Sciatic nerve (tissue), 2 donors: ENCODE results near the gene CFAP298. TPM values are rescaled to one million over a fixed set of nuclear protein-coding genes. Genes with fewer than 3 reads are reported as not detected.
"Not testable (repeated sequence)": the region's sequence is repeated elsewhere in the genome, so short reads cannot be mapped to it uniquely, and the experiment has no call there.

Experiments
- ATAC-seq: fragments of 200-7000 bp; cut with Tn5 transposase; one replicate; pipeline ENCODE4 v1.9.1; 2020; ENCODE audit warnings: mild to moderate bottlenecking, moderate library complexity
- DNase-seq: peaks from one replicate; pipeline ENCODE4 v3.0.0-alpha.2; 2020; ENCODE audit warnings: low spot score
- intact Hi-C: fragments of 100-400 bp; cut with DNase I; formaldehyde crosslinking; loops from one replicate; pipeline ENCODE4 v1.14.2; 2022
- total RNA-seq: library from RNA; stranded (reverse); fragmentation: NEBNext Ultra II Directional; extraction: Animal tissue kit (Norgen Biotek cat#: 25700); gene quantifications from one replicate; pipeline ENCODE4 v1.2.1, GENCODE V29; 2021
- donor health status: DM: no; HTN: no; CAD: no.
- donor health status: DM: no; HTN: no; CAD: no.

CFAP298 gene, protein sequence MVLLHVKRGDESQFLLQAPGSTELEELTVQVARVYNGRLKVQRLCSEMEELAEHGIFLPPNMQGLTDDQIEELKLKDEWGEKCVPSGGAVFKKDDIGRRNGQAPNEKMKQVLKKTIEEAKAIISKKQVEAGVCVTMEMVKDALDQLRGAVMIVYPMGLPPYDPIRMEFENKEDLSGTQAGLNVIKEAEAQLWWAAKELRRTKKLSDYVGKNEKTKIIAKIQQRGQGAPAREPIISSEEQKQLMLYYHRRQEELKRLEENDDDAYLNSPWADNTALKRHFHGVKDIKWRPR
- 27.4 TPM for total RNA-seq

DNA sequence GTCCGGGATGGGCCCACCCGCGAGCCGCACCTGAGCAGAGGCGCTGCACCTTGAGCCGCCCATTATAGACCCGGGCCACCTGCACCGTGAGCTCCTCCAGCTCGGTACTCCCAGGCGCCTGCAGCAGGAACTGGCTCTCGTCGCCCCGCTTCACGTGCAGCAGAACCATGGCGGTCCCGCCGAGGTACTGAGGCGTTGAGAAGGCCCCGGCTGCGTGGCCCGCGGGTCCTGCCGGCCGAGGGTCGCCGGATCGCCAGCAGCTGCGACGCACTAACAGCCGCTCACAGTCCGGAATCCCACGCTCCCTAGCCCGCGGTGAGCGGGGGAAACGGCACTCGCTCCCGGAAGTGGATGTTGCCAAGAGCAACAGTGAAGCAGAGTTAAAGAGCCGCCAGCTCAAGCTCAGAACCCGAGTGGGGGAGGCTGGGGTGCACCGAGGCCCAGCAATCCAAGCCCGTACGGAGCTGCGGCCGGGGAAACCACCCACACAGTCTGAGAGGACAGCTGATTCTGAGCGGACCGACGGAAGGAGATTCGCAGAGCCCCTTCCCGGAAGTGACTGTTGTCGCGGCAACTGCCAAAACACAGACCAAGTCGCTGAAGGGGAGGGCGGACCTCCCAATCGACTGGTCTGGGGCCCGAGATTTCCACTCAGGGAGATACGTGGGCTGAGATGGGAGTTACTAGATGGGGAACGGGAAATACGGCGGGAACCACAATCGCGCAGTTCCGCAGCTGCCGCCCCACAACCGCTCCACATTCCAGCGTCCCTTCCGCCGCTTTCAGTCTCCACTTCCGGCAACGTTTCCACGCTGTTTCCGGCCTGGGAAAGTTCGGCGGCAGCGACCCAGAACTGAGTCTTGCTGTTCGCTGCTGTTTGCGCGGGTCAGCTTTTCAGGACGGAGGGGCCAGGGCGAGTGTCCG is at the start of gene CFAP298:
Gene CFAP298, minus strand, starts transcription at position 303 of the 924 bp plus-strand sequence. Its CDS starts 134 bp downstream, at position 169.
- ATAC-seq (peak; percentile 96), DNase-seq (peak; percentile 90)
- intact Hi-C loops, result no loop called here

DNA sequence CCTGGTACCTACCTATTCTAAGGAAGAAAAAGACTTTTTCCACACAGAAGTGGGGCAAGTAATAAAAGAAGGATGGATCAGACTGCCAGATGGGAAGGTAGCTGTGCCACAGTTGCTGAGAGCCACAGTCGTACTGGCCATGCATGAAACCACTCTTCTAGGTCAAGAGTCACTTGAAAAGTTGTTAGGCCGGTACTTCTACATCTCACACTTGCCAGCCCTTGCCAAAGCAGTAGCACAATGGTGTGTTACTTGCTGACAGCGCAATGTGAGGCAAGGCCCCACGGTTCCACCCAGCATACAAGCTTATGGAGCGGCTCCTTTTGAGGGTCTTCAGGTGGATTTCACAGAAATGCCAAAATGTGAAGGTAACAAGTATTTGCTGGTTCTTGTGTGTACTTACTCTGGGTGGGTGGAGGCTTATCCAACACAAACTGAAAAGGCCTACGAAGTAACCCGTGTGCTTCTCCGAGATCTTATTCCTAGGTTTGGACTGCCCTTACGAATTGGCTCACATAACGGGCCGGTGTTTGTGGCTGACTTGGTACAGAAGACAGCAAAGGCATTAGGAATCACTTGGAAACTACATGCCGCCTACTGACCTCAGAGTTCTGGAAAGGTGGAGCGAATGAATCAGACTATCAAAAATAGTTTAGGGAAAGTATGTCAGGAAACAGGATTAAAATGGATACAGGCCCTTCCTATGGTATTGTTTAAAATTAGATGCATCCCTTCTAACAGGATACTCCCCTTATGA is 49.0 kb upstream of the CFAP298 start:
- ATAC-seq, DNase-seq, intact Hi-C loops: not testable (repeated sequence)

DNA sequence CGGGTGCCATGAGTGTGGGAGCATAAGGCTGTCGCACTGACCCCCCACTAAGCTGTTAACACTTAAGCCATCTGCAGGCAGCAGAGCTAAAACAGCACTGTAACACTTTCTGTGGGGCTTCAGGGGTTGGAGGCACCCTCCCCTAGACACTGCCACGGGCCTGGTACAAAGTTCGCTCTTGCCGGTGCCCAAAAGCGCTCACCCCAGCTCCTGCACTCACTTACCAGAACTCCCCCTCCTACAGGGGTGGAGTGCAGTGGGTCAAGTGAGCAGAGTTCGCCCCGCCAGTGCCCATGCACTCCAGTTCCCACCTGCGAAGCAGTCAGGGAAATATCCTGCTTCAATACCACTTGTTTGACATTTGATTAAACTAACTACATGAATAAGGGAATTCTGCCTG is 46.3 kb upstream of the CFAP298 start:
- no peak for ATAC-seq
- intact Hi-C loops, result no loop called here

DNA sequence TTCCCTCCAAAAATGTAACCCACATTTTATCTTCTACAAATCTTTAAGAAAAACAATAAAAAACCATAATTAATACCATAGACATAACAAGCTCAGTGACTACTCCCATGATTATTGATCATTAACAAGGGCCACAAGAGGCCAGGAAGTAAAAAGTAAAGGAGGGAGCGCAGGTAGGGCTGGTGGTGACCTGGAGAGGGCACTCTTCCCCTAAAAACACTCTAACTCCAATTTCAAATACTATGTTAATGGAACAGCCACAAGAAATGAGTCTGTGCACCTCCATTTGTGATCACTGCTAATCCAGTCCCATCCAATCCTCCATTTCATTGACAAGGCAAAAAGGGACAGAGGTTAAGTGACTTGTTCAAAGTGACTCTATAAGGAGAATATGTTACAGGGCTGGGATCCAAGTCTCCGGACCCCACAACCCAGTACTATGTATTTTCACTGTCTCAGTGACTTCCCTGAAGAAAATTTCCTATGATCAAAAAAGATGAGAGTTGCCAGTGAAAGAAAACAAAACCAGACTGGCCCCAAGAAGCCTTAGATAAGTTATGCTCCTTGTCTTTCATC is 41.2 kb upstream of the CFAP298 start:
- ATAC-seq, result no peak
- intact Hi-C loops, result no loop called here

More for the DNA sequence above, 46.3 kb upstream of the CFAP298 start:
- no peak for DNase-seq

DNA sequence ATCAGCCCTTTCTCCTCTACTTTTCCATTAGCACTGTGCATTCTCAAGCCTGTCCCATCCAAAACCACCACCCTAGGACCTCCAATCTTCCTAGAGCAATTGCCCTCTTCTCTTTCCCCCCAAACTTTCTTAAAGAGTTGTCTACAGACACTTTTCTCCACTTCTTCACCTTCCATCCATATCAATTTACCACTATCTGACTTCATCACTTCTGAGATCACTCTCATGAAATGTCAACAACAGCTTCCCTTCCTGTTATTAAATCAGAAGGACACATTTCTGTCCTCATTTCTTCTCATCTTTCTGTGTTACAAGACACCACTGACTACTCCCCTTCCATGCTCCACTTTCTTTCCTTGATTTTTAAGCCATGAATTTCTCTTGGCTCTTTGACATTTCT is 36.0 kb upstream of the CFAP298 start:
- no peak for ATAC-seq
- DNase-seq, result no peak
- intact Hi-C loops, result no loop called here

More for the DNA sequence above, 41.2 kb upstream of the CFAP298 start:
- no peak for DNase-seq

DNA sequence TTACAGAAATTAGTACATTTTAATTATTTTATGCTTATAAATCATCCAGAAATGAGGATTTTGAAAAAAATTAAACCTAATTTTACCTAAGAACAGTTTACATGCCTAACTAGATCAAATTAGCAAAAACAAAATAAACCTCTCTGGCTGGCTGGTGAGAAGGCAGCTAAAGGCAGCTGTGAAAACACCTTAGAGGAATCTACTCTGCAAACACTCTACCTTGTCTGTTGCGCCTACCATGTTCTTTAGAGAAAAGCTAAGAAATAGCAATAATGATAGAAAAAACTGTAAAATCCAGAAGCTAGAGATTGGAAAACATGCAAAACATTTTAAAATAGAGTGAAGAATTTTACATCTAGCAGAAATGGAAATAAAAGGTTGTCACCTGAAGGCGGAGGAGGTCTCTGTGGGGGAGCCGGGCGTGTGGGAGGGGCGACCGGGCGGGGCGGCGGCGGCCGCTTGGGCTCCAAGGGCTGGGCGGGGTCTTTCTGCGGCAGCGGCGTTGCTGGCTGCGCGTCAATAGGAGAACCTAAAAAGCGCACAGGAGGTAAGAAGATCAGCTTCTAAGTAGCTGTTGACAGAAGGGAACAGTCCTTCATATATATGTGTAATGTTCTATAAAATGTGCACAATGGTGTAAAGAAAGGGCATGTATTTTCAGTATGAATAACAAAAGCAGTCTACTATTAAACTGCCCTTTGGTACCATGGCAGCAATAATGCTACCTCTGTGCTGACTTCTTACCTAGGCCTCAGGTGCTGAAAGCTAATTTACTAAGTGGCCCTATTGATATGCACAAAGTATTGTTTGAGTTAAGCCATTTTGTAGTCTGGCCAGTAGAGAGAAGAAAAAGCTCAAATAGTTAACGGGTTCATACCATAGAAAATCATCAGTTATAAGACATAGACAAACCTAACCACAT is 33.3 kb upstream of the CFAP298 start:
- DNase-seq, result no peak
- no peak for ATAC-seq
- intact Hi-C loops, result no loop called here

DNA sequence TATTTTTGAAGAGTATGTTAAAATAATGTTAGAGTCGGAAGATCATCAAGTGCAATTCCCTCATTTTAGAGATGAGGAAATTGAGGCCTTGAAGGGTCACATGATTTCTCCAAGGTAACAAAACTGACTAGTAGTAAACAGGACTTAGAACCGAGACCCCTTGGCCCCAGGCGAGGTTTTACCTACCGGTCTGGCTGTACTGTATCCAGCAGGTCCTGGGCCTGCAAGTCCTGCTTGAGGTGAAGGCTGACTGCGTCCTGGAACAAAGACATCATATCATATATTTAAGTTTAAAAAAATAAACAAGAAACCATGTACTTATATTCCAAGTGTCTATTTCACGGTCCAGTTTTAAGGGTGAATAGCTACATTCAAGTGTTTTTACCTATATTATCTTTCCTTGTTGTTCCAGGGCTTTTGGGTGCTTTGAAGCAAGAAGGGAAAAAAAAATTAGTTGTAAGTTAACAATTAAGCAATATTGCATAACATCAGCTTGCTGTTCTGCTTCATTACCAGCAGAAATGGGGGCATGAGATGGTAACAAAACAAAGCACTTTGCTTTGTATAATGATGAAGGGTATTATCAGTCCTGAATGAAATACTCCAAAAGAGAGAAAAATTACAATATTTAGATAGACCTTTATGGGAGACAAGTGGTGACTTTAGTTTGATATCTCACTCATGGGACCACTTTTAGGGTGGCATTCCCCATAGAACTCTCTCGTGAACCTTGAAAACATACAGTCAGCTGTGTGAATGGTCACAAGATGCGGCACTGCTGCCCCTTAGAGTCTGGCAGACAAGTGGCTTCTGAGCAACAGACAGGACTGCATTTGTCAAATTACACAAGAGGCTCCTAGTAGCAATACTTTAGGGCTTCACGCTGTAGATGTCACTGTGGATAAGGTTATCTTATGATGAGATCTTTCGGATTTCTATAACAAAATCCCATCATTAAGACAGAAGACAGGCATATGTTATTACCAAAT is 29.8 kb upstream of the CFAP298 start:
- intact Hi-C loops, result no loop called here
- DNase-seq (no peak), ATAC-seq (no peak)

DNA sequence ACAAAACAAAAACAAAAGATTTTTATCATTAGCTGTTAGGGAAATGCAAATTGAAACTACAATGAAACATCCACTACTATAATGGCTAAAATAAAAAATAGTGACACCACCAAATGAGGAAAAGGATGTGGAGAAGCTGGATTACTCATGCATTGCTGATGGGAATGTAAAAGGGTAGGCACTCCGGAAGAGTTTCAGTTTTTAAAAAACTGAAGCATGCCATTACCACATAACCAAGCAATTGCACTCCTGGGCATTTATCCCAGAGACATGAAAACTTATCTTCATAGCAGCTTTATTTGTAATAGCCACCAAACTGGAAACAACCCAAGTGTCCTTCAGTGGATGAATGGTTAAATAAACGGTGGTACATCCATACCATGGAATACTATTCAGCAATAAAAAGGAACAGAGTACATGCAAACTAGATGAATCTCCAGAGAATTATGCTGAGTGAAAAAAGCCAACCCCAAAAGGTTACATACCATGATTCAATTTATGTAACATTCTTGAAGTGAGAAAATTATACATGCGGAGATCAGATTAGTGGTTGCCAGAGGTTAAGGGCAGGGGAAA is 14.5 kb upstream of the CFAP298 start:
- intact Hi-C loops, result no loop called here
- ATAC-seq, result no peak
- no peak for DNase-seq

DNA sequence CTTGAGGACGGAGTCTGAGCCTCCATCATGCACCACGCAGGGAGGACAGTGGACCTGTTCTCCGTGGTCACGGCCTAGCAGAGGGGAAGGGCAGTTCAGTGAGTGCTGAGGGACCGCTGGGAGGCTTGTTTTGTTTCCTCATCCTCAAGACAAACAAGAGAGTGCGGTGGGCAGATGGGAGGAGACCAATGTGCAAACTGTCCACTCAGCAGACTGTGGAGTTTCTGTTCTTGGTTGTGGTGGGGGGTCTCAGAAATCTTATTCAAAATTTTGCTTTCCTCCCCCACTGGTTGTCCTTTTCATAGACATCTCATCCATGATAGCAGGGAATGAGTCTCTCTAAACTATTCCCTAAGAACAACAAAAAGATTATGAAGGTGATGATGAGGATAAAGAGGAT is 6.0 kb upstream of the CFAP298 start:
- DNase-seq, intact Hi-C loops, ATAC-seq: not testable (repeated sequence)

DNA sequence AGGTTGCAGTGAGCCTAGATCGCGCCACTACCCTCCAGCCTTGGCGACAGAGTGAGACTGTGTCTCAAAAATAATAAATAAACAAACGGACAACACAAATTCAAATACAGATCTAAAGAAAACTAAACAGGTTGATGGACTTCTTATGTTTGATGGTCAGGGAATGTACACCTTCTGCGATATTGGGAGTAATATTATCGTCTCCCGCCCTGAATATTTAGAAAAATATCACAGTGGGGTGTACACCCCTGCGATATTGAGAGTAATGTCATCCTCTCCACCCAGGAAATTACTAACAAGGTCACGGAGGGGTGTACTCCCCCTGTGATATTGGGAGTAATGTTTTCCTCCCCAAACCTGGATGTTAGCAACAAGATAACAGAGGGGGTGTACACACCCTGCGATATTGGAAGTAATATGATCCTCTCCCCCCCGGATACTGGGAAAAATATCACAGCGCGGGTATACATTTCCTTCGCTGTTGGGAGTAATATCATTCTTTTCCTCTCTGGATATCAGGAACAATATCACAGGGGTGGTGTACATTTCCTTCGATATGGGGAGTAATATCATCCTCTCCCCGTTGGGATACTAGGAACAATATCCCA is 1.4 kb upstream of the CFAP298 start:
- intact Hi-C loops, result no loop called here
- no peak for ATAC-seq
- DNase-seq, result no peak

DNA sequence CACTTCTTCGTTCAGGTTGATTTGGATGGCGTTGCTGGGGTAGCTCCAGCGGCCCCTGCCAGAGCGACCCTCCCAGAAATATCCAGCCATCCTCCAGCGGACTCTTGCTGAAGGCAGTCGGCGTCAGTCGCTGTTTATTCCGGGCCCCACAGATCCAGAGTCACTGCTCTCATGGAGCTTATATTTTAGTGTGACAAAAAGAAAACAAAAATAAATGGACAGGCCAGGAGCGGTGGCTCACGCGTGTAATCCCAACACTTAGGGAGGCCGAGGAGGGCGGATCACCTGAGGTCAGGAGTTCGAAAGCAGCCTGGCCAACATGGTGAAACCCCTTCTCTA is 791 bp upstream of the CFAP298 start:
- DNase-seq, result no peak
- intact Hi-C loops, result no loop called here
- ATAC-seq, result peak; percentile 53

DNA sequence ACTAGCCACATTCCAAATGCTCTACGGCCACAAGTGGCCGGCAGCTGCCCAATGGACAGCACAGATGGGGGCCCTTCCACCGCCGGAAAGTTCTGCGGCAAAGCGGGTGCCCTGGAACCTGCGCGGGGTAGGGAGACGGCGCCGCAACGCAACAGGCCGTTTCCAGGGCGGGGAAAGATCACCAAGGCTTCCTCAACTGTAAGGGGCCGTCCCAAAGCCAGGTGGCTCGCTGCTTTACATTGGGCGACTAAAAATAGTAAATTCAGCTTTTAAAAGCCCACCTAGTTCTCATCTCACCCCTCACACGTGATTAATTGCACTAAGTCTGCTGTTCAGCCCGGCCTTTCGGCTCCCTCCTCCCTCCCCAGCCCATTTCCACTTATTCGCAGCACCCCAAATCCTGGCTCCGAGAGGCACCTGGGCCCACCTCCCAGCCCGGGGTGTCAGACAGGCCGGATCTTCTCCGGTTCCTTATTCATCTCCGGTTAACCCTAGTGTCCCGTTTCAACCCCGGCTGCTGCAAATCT is 643 bp downstream of the CFAP298 start:
- intact Hi-C loops, result no loop called here
- ATAC-seq (peak; percentile 6), DNase-seq (no peak)

DNA sequence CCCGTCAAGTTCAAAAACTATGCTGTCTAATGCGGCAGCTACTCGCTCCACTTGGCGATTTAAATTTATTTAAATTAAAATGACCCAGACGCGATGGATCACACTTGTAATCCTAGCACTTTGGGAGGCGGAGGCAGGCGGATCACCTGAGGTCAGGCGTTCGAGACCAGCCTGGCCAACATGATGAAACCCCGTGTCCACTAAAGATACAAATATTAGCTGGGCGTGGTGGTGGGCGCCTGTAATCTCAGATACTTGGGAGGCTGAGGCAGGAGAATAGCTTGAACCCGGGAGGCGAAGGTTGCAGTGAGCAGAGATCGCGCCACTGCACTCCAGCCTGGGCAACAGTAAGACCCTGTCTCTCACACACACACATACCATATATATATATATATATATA is 1.2 kb downstream of the CFAP298 start:
- ATAC-seq, DNase-seq, intact Hi-C loops: not testable (repeated sequence)

DNA sequence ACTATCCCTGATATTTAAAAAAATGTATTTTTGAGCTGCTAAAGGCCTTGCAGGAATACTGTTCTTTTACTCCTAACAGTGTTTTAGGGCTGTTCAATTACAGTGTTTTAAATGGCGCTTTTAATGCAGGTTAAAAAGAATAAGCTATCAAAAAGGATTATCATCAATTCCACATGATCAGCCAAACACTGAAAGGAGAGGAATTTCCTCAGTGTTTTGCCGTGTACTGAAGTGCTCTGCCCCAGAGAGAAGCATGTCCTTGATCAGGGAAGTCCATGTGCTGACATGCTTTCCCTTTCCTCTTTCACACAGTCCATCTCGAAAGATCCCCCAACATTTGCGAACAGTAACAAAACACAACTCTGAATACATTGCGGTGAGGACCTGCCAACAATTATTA is 3.3 kb downstream of the CFAP298 start:
- intact Hi-C loops, result no loop called here
- no peak for ATAC-seq

DNA sequence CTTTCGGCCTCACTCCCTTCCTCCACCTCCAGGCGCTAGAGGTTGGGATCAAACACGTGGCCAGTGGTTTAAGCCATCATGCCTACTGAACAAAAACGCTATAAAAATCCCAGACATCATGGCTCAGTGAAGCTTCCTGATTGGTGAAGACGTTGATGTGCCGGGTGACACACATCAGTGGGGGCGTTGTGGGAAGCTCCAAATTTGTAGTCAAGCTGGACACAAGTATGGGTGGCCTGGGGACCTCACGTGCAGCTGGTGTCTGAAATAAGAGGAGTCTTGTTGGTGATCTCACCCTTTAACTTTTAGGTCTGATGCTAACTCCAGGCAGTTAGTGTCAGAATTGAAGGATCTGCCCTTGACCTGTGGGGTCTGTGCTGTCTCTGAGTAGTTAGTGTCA is 6.7 kb downstream of the CFAP298 start:
- intact Hi-C loops, result no loop called here
- no peak for ATAC-seq
- DNase-seq, result no peak

More for the DNA sequence above, 3.3 kb downstream of the CFAP298 start:
- DNase-seq, result no peak

DNA sequence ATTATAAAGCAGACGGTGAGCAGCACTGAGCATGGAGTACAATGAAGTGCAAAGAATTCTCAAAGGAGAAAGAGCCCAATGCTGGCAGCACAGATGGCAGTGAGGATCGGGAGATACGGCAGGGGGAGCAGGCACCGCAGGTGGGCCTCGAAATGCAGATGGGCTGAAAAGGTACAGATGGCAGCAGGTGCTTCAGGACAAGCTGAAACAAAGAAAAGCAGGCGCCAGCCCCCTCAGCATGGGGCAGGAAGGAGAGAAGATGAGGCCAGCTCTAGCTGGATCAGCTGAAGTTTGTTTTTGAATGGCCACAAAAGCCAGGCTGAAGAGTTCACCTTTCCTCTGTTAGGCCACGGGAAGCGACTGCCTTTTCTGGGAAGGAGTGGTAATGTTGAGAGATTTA is 7.7 kb downstream of the CFAP298 start:
- intact Hi-C loops, result no loop called here
- DNase-seq, result no peak
- ATAC-seq, result no peak
